ENCODE data around the gene NDUFAF5. TPM values are rescaled to one million over a fixed set of nuclear protein-coding genes. Genes with fewer than 3 reads are reported as not detected.

Gene NDUFAF5
- total RNA-seq, 3 donors from 2014 or later, result 27.4 to 41.5 (median 40.6) TPM

GRCh38 chr20:13791540-13792459 lies 7.0 kb downstream of the NDUFAF5 start:
- ATAC-seq, result no peak
- Histone ChIP-seq H3K9me3 (no peaks in the 10 kb centered on the region), H3K4me1 (ENCODE audit: low read depth) (peaks cover 1% of the 10 kb centered on the region), H3K36me3 (ENCODE audit: low read depth) (peaks cover 7% of the 10 kb centered on the region), H3K4me3 (no peak overlapping the region)
- TF ChIP-seq CTCF (IDR thresholded peaks at IDR 0.05), result no peak
- intact Hi-C loops (cut with DNase I, micrococcal nuclease), result no loop called here
- no peak for DNase-seq

- Histone ChIP-seq H3K9me3 (no peaks in the 10 kb centered on the region), H3K4me1 (ENCODE audit: low read depth) (no peaks in the 10 kb centered on the region), H3K36me3 (ENCODE audit: low read depth) (peaks cover 7% of the 10 kb centered on the region), H3K4me3 (no peak overlapping the region)
- no peak for ATAC-seq
- TF ChIP-seq CTCF (IDR thresholded peaks at IDR 0.05), result no peak
- DNase-seq, result no peak
- intact Hi-C loops (cut with DNase I, micrococcal nuclease), result no loop called here
Measured at GRCh38 chr20:13793001-13793400, 8.2 kb downstream of the NDUFAF5 start.

GRCh38 chr20:13794667-13795066 lies 9.8 kb downstream of the NDUFAF5 start:
- Histone ChIP-seq H3K36me3 (ENCODE audit: low read depth) (peaks cover 7% of the 10 kb centered on the region), H3K9me3 (no peaks in the 10 kb centered on the region), H3K4me3 (no peak overlapping the region), H3K4me1 (ENCODE audit: low read depth) (no peaks in the 10 kb centered on the region)
- no peak for DNase-seq
- no peak for ATAC-seq
- intact Hi-C loops (cut with DNase I, micrococcal nuclease), result no loop called here
- TF ChIP-seq CTCF (IDR thresholded peaks at IDR 0.05), result no peak

- TF ChIP-seq CTCF (IDR thresholded peaks at IDR 0.05), result no peak
- intact Hi-C loops (cut with DNase I, micrococcal nuclease), result no loop called here
Measured at GRCh38 chr20:13799040-13799439, 14.2 kb downstream of the NDUFAF5 start.

GRCh38 chr20:13799974-13800373 lies 15.1 kb downstream of the NDUFAF5 start:
- DNase-seq (no peak), ATAC-seq (no peak)
- Histone ChIP-seq H3K4me3 (no peak overlapping the region), H3K9me3 (no peaks in the 10 kb centered on the region), H3K36me3 (ENCODE audit: low read depth) (peaks cover 7% of the 10 kb centered on the region), H3K4me1 (ENCODE audit: low read depth) (no peaks in the 10 kb centered on the region)
- intact Hi-C loops (cut with DNase I, micrococcal nuclease), result no loop called here
- TF ChIP-seq CTCF (IDR thresholded peaks at IDR 0.05), result no peak

More at GRCh38 chr20:13799040-13799439, 14.2 kb downstream of the NDUFAF5 start:
- H3K9me3 ChIP-seq, result no peaks in the 10 kb centered on the region
- H3K36me3 ChIP-seq (ENCODE audit: low read depth), result peaks cover 7% of the 10 kb centered on the region
- H3K4me3 ChIP-seq, result no peak overlapping the region
- H3K4me1 ChIP-seq (ENCODE audit: low read depth), result no peaks in the 10 kb centered on the region
- DNase-seq, result no peak
- no peak for ATAC-seq

Data from mucosa of descending colon (tissue), 3 donors.